ENCODE data around the gene C10orf67. TPM values are rescaled to one million over a fixed set of nuclear protein-coding genes. Genes with fewer than 3 reads are reported as not detected.
"Not testable (repeated sequence)": the region's sequence is repeated elsewhere in the genome, so short reads cannot be mapped to it uniquely, and the experiment has no call there.

The C10orf67 gene
- total and polyA plus RNA-seq, 2 experiments from 2014 or later, result under 0.01 to 1.1 TPM

- H3K4me2 ChIP-seq (ENCODE audit: unreplicated experiment), result no peak overlapping the region
- 0 out of 2 replicates have a peak, but pooled peaks cover 4% of the 10 kb centered on the region for H3K4me1 ChIP-seq (ENCODE audit: insufficient read depth)
- H4K20me1 ChIP-seq (ENCODE audit: insufficient read depth), result no peaks in the 10 kb centered on the region
- H2AFZ ChIP-seq, result no peak overlapping the region
- no peaks in the 10 kb centered on the region for H3F3A ChIP-seq (ENCODE audit: insufficient read depth)
- in situ Hi-C loops (cut with MboI), result loop anchor here (10.0 to 25.0 kb wide), 2 partner anchors 209 to 371 kb away; no protein-coding TSS in a partner anchor
- DNase-seq, result no peak
- WGBS, 2 experiments (ENCODE audit: low coverage in 1 of 2, low lambda C conversion rate in 2 of 2, missing lambda C conversion rate in 2 of 2), result 100% methylated on average over 3 of the region's 3 CpGs
- H3K36me3 ChIP-seq (ENCODE audit: low read depth), result no peaks in the 10 kb centered on the region
- H3K27me3 ChIP-seq (replicated peaks; ENCODE audit: insufficient read depth), result no peaks in the 10 kb centered on the region
- H3K9me3 ChIP-seq (ENCODE audit: low read depth), result no peaks in the 10 kb centered on the region
- H3K9ac ChIP-seq, result no peak overlapping the region
- H3K27ac ChIP-seq, result no peak overlapping the region
- TF ChIP-seq EZH2phosphoT487 (IDR thresholded peaks at IDR 0.05; ENCODE audit: insufficient read depth, low read depth) (no peak), EZH2 (IDR thresholded peaks at IDR 0.05; ENCODE audit: insufficient read depth, poor library complexity, severe bottlenecking) (no peak)
- no peak overlapping the region for H3K4me3 ChIP-seq
- H3K79me2 ChIP-seq (ENCODE audit: insufficient read depth), result no peaks in the 10 kb centered on the region
- H3K9me2 ChIP-seq (ENCODE audit: insufficient read depth), result no peaks in the 10 kb centered on the region
Observed at GRCh38 chr10:23315966-23316365, 28.6 kb downstream of the C10orf67 start.

GRCh38 chr10:23314835-23315239 lies 29.8 kb downstream of the C10orf67 start:
- DNase-seq, result peak; percentile 91
- Histone ChIP-seq H3K4me2 (ENCODE audit: unreplicated experiment) (no peak overlapping the region), H3K27ac (no peak overlapping the region), H4K20me1 (ENCODE audit: insufficient read depth) (no peaks in the 10 kb centered on the region), H3K9me3 (ENCODE audit: low read depth) (no peaks in the 10 kb centered on the region), H2AFZ (no peak overlapping the region), H3K9me2 (ENCODE audit: insufficient read depth) (no peaks in the 10 kb centered on the region), H3K9ac (no peak overlapping the region), H3K4me3 (no peak overlapping the region), H3K79me2 (ENCODE audit: insufficient read depth) (no peaks in the 10 kb centered on the region), H3K27me3 (replicated peaks; ENCODE audit: insufficient read depth) (0 out of 2 replicates have a peak, but pooled peaks cover 3% of the 10 kb centered on the region), H3K4me1 (ENCODE audit: insufficient read depth) (0 out of 2 replicates have a peak, but pooled peaks cover 4% of the 10 kb centered on the region), H3K36me3 (ENCODE audit: low read depth) (no peaks in the 10 kb centered on the region), H3F3A (ENCODE audit: insufficient read depth) (no peaks in the 10 kb centered on the region)
- in situ Hi-C loops (cut with MboI), result loop anchor here (10.0 to 25.0 kb wide), 2 partner anchors 210 to 372 kb away; no protein-coding TSS in a partner anchor
- TF ChIP-seq EZH2 (IDR thresholded peaks at IDR 0.05; ENCODE audit: insufficient read depth, poor library complexity, severe bottlenecking) (no peak), EZH2phosphoT487 (IDR thresholded peaks at IDR 0.05; ENCODE audit: insufficient read depth, low read depth) (no peak)
- WGBS, 2 experiments (ENCODE audit: low coverage in 1 of 2, low lambda C conversion rate in 2 of 2, missing lambda C conversion rate in 2 of 2), result 1% methylated on average over 3 of the region's 3 CpGs

- in situ Hi-C loops (cut with MboI), result loop anchor here (10.0 to 25.0 kb wide), 2 partner anchors 214 to 376 kb away; no protein-coding TSS in a partner anchor
- H3K4me1 ChIP-seq (ENCODE audit: insufficient read depth), result 0 out of 2 replicates have a peak, but pooled peaks cover 4% of the 10 kb centered on the region
- DNase-seq, result no peak
- WGBS, 2 experiments (ENCODE audit: low coverage in 1 of 2, low lambda C conversion rate in 2 of 2, missing lambda C conversion rate in 2 of 2), result 77 to 85% methylated on average over 1 of the region's 1 CpG
- H3K9me2 ChIP-seq (ENCODE audit: insufficient read depth), result no peaks in the 10 kb centered on the region
- H3K27ac ChIP-seq, result no peak overlapping the region
- TF ChIP-seq EZH2 (IDR thresholded peaks at IDR 0.05; ENCODE audit: insufficient read depth, poor library complexity, severe bottlenecking), result no peak
- no peak for TF ChIP-seq EZH2phosphoT487 (IDR thresholded peaks at IDR 0.05; ENCODE audit: insufficient read depth, low read depth)
- peaks cover 7% of the 10 kb centered on the region; the same call in 1 of the 2 replicates for H3K27me3 ChIP-seq (replicated peaks; ENCODE audit: insufficient read depth)
- no peak overlapping the region for H2AFZ ChIP-seq
- no peaks in the 10 kb centered on the region for H3K9me3 ChIP-seq (ENCODE audit: low read depth)
- H4K20me1 ChIP-seq (ENCODE audit: insufficient read depth), result no peaks in the 10 kb centered on the region
- H3F3A ChIP-seq (ENCODE audit: insufficient read depth), result no peaks in the 10 kb centered on the region
- H3K9ac ChIP-seq, result no peak overlapping the region
- no peaks in the 10 kb centered on the region for H3K79me2 ChIP-seq (ENCODE audit: insufficient read depth)
- no peak overlapping the region for H3K4me2 ChIP-seq (ENCODE audit: unreplicated experiment)
- no peak overlapping the region for H3K4me3 ChIP-seq
- H3K36me3 ChIP-seq (ENCODE audit: low read depth), result no peaks in the 10 kb centered on the region
Observed at GRCh38 chr10:23311034-23311433, 33.6 kb downstream of the C10orf67 start.

- no peaks in the 10 kb centered on the region for H3K9me2 ChIP-seq (ENCODE audit: insufficient read depth)
- H3K27me3 ChIP-seq (replicated peaks; ENCODE audit: insufficient read depth), result peaks cover 7% of the 10 kb centered on the region; the same call in 1 of the 2 replicates
- in situ Hi-C loops (cut with MboI), result loop anchor here (10.0 to 25.0 kb wide), 2 partner anchors 214 to 377 kb away; no protein-coding TSS in a partner anchor
- H4K20me1 ChIP-seq (ENCODE audit: insufficient read depth), result no peaks in the 10 kb centered on the region
- H3K79me2 ChIP-seq (ENCODE audit: insufficient read depth), result no peaks in the 10 kb centered on the region
- H3K27ac ChIP-seq, result no peak overlapping the region
- DNase-seq, result no peak
- no peak overlapping the region for H3K4me2 ChIP-seq (ENCODE audit: unreplicated experiment)
- no peak overlapping the region for H3K9ac ChIP-seq
- no peak overlapping the region for H3K4me3 ChIP-seq
- 0 out of 2 replicates have a peak, but pooled peaks cover 4% of the 10 kb centered on the region for H3K4me1 ChIP-seq (ENCODE audit: insufficient read depth)
- TF ChIP-seq EZH2phosphoT487 (IDR thresholded peaks at IDR 0.05; ENCODE audit: insufficient read depth, low read depth) (no peak), EZH2 (IDR thresholded peaks at IDR 0.05; ENCODE audit: insufficient read depth, poor library complexity, severe bottlenecking) (no peak)
- no peaks in the 10 kb centered on the region for H3K9me3 ChIP-seq (ENCODE audit: low read depth)
- no peaks in the 10 kb centered on the region for H3F3A ChIP-seq (ENCODE audit: insufficient read depth)
- H2AFZ ChIP-seq, result no peak overlapping the region
- WGBS, 2 experiments (ENCODE audit: low coverage in 1 of 2, low lambda C conversion rate in 2 of 2, missing lambda C conversion rate in 2 of 2), result 0% methylated on average over 1 of the region's 1 CpG
- H3K36me3 ChIP-seq (ENCODE audit: low read depth), result no peaks in the 10 kb centered on the region
Observed at GRCh38 chr10:23310404-23310803, 34.2 kb downstream of the C10orf67 start.

GRCh38 chr10:23299961-23300360 lies 44.6 kb downstream of the C10orf67 start:
- not testable (repeated sequence) for H3K79me2 ChIP-seq (ENCODE audit: insufficient read depth)

More at GRCh38 chr10:23299961-23300360, 44.6 kb downstream of the C10orf67 start:
- not testable (repeated sequence) for H3K36me3 ChIP-seq (ENCODE audit: low read depth); H3K4me1 ChIP-seq (ENCODE audit: insufficient read depth); H3K27ac ChIP-seq; H3F3A ChIP-seq (ENCODE audit: insufficient read depth); H3K9me2 ChIP-seq (ENCODE audit: insufficient read depth); H3K4me3 ChIP-seq; DNase-seq; H3K27me3 ChIP-seq (replicated peaks; ENCODE audit: insufficient read depth); H4K20me1 ChIP-seq (ENCODE audit: insufficient read depth); H3K4me2 ChIP-seq (ENCODE audit: unreplicated experiment); H2AFZ ChIP-seq; H3K9ac ChIP-seq; H3K9me3 ChIP-seq (ENCODE audit: low read depth)
- WGBS, 2 experiments (ENCODE audit: low coverage in 1 of 2, low lambda C conversion rate in 2 of 2, missing lambda C conversion rate in 2 of 2), result 68 to 74% methylated on average over 7 of the region's 7 CpGs
- in situ Hi-C loops (cut with MboI), result loop anchor here (25.0 kb wide), 1 partner anchor 387 kb away; no protein-coding TSS in a partner anchor
